HG02943 (cell line): ENCODE measurements around the gene SLC12A8.

ENCODE experiments used
- ATAC-seq: cut with Tn5 transposase; IDR thresholded peaks from one replicate; pipeline ENCODE4 v1.9.1; 2021; ENCODE audit warnings: mild to moderate bottlenecking, low read depth, moderate library complexity; ENCODE audit not compliant: unreplicated experiment

Gene SLC12A8

DNA sequence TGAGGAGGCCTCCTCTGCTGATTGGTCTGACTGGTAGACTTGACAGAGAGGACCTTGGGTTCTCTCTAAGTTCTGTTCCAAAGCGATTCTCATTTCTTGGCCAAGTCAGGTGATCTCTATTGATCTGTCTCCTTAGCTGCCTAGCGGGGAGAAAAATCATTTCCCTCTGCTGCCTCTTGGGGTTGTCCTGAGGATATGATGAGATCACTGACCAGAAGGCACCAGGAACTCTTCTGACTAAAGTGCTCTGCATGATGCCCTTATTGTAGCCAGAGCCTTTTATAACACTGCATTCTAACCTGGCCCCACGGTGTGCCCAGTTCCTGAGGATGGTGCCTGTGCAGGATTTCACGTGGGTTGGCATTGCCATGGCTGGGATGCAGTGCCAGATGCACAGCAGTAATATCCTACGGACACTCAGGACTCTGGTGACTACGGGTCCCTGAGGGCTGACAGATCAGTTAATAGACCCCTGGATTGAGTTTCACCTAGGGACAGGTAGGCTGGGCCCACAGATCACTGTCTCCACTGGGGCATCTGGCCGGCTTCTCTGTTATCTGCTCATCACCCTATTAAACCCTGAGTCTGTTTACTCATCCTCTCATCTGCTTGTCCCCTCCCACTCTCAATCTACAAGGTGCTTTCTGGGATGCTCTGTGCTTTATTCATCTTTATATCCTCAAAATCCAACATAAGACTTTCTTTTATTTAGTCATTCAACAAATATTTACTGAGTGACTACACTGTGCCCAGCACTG, 152.9 kb downstream of the SLC12A8 start:
- no peak for ATAC-seq

DNA sequence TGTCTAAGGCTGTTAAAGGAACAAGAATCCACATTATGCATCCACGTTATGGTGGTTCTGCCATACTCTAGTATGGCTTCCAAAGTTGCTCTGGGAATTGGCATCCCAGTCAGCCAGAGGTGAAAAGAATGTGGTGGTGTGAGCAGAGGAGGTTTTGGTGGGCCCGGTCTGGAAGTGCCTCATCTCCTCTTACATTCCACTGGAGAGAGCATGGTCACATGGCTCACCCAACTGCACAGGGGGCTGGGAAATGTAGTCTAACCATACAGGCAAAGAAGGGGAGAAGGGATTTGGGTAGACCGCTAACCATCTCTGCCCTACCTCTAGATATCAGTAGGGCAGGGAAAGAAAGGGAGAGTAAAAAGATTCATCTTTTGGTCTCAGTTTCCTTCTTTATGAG, 153.6 kb downstream of the SLC12A8 start:
- ATAC-seq: no peak

DNA sequence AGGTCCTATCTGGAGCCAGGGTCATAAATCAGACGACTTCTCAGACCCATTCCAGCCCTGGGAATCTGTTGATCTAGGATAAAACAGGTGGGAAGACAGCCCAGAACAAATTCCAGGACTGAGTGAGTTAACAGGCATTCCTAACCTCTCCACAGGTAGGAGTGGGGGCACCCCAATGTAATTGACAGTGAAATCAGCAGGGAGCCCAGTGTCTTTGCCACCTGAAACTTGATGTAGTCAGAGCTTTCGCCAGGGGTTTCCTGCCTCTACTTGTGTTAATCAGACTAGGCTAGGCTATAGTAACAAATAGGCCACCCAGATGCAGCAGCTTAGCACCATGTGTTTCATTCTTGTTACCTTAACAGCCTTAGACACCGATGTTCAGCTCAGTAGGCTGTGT, 154.0 kb downstream of the SLC12A8 start:
- no peak for ATAC-seq

DNA sequence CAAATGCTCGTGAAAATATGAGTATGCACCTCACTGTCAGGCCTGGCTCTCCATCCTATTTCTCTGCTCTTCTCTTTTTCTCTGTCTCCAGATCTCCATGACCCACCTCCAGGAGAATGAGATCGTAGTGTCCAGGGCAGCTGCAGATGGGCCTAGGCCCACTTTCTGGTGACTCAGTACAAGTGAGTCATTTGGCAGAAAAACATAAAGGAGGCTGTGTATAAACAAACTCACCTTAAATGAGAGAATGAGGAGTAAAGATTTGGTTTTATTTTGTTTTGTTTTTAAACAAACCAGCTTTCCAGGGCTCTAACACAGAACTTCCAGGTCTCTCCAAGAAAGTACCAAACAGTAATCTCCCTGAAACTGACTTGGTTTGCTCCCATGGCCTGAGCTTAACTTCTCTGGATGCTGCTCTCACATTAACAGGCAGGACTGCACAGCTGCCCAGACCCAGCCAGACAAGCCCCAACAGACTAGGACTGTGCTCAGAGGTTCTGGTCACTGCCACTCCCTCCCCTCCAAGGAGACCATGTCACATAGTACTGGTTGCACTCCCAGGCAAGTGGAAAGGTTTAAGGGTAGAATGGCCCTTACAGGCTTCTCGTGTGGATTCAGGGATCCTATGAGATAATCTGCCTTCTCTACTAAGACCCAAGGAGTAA, 155.2 kb downstream of the SLC12A8 start:
- ATAC-seq: no peak

DNA sequence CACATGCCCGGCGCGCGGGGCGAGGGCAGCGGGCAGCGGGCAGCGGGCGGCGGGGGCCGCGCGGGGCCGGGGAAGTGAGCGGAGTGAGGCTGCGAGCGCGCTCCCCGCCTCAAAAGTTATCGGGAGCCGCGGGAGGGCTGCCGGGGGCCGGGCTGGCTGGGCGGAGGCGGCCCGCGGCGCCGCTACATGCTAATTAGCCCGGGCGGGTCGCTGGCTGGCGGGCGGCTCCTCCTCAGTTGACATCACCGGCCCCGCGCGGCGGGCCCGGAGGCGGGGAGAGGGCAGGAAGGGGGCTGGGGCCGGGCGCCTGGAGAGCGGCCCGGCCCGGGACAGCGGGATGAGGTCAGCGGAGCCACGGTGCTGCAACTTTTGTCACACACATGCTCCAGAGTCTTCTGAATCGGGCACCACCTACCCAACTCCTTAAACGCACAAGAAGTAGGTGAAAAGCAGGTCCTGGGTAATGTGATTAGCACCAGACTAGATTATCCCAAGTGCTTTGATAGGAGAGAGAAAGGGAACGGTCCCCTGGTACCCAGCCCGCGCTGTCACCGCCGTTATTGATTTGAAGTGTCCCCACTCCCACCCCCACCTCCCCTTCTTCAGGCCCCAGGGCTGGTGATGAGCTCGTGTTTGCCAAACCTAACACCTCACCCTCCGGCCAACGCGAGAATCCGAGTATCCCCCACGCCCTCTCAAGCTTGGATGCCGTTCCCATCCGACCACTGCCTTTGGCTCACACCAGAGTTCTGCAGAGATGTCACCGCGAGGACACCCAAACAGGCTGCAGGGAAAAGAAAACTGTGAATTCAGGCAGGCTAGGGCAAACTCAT, 156.4 kb downstream of the SLC12A8 start, which contains the start of gene HEG1:
Gene HEG1 (minus strand): TSS at position 85 of the 833 bp plus-strand sequence. CDS start 107 bp downstream, outside the sequence.
- ATAC-seq: peak; percentile 53

DNA sequence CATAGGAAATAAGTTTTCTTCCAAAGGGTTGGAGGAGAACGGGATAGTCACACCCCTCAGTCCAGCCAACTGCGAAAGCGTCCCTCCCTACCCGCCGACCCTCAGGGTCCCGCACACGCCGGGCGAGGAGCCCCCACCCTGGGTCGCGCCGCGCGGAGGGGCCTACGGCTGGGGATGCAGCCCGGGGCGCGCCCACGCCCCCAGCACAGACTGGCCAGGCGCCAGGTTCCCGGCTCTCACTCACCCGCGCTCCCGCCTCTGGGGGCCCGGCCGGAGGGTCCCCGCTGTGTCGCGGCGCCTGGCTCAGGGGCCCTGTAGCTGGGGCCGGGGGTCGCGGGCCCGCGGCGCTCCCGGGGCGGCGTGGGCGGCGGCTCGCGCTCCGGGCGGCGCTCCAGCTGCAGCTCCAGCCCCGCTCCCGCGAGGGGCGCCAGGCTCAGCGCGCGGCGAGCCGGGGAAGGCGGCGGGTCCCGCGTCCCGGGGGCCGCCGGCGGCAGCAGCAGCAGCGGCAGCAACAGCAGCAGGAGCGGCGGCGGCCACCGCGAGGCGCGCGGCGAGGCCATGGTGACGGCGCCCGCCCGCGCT, 157.1 kb downstream of the SLC12A8 start:
- peak; percentile 26 for ATAC-seq

DNA sequence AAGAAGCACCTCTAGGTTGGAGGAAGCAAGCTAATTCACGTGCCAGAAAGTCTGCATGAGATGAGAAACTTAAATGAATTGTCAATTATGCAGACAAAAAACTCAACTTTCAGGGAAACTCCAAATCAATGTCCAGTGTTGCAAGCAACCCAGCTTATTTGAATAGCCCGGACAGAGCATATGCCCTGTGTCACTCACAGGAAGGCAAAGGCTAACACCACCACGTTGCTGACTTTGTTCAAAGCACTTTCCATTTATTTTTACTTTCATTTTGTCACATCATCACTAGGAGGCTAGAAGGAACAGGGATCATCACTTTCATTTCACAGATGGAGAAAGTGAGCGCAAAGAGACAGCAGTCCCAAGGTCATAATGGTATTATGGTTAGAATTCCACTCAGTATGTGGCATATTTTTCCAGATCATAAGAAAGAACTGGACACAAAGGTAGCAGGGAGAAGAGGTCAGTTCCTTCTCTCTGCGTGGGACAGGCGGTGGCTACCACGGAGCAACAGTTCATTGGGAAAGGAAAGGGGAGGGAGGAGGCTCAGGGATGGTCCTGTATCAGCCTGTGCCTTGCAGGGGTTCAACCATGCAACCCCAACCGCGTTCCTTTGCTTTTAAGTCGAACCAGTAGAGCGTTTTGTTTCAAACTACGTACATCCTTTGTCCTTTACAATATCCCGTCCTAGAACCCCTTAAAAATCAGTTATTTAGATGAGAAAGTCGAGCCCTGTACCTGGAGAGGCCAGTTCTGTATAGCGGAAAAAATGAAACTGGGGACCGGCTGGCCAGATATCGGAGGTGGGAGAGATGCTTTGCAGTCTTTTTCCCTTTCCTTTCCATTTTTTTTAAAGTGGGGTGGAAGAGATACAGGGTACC, 157.9 kb downstream of the SLC12A8 start:
- no peak for ATAC-seq

DNA sequence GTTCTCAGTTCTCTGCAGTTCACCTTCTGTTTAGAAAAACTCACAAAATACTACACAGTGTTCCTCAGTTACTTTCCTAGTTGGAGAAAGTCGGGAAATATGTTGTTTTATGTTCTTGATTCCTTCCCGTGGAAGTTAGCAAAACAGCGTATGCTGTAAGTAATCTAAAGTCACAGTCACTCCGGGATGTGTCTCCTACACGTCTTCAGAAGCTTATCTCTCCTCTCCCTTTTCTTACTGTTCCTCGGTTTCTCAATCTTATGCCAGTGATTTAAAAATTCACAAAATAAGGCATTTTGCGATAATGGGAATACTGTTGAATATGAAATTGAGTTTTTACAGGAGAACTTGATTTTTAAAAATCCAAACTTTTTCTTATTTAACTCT, 158.5 kb downstream of the SLC12A8 start:
- ATAC-seq: no peak

DNA sequence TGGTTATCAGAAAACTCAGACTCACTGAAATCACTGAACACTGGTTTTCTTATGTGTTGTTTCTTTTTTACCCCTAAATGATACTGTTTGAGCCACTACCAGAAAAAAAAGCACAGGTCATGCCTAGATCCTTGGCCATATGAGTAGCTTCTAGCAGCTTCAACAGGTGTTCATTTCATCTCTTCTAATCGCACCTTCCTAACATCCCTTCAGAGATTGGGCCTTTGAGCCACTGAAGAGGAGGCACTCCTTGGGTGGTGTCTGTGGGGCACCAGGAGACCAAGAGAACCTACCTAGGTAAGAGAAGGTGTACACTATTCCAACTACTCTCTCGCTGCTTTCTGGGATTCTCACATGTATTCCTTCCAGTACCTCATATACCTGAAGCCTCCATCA, 159.2 kb downstream of the SLC12A8 start:
- ATAC-seq: no peak

DNA sequence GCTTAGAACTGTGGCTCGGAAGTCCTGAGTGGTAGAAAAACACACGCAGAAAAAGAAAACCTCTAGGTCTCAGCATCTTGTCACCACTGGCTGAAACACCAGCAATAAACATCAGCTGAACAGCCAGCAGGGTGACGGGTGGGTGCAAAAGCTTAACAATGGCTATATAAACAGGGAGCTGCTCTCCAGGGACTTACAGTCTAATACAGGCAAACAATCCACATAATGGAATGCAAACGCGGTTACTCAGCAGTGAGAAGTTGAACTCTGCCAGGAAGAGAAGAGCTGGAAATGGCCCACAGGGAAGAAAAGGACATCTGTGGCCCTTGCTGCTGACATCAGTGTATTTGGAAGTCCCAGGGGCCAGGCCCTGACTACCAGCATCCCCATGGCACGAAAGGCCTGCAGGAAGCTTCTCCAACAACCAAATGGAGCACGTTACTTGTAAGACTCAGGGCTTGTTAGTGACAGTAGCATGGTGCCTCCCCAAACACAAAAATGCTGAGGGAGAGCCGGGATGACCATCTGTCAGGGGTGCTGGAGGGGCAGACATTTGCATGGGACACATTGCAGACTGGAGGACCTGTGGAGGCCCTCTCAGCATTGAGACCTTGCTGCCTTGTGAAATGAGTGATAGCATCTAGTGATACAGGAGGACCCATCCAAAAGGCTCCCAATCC, 159.8 kb downstream of the SLC12A8 start:
- no peak for ATAC-seq

DNA sequence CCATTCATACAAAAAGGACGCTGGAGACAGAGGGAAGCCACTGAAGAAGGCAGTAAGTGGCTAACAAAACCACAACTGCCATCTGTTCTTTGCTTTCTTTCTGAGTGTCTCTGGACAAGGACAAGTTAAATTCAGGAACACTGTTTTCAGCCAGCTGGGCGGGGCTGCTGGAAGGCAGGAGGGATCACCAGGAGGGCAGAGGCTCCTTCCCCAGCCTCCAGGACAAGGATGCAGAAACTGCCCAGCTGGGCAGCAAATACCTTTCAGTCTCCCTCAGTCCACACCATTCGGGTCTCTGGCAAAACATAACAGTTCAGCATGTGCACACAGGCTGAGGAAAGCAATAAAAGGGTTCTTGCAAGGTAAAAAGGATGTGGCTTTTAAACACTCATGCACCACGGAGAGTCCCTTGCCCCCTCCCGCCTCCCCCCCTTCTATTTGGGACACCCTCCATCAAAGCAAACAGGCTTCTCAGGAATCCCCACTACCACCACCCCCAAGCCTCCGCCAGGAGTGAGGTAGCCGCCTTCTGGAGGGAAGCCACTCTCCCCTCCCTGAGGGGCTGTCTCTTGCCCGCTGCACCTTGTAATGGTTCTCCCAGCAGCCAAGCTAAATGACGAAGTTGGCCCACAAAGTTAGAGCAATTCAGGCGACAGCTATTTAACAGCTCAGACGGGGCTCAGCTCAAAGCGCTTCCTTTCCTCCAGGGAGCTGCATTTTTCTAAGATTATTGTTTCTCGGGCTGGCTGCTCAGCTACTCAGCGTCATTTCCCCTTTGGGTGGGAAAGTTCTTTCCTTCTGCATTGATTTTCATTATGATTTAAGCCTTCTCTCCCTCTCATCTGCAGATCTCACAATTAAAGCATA, 160.6 kb downstream of the SLC12A8 start:
- ATAC-seq: no peak

DNA sequence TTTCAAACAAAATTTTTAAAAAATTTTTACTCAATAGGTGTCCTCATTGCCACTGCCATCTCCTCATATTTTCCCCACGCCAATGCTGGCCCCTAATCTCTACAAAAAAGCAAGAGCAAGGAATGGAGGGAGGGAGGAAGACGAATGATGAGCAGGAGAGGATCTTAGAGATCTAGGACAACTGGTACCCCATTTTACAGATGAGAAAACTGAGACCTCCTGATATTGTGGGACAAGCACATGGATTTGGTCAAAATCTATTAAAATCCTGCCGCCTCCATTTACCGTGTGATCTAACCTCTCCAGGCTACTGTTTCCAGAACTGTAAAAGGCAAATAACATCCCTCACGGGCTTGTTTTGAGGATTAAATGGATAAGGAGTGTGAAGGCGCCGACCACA, 161.3 kb downstream of the SLC12A8 start:
- no peak for ATAC-seq

DNA sequence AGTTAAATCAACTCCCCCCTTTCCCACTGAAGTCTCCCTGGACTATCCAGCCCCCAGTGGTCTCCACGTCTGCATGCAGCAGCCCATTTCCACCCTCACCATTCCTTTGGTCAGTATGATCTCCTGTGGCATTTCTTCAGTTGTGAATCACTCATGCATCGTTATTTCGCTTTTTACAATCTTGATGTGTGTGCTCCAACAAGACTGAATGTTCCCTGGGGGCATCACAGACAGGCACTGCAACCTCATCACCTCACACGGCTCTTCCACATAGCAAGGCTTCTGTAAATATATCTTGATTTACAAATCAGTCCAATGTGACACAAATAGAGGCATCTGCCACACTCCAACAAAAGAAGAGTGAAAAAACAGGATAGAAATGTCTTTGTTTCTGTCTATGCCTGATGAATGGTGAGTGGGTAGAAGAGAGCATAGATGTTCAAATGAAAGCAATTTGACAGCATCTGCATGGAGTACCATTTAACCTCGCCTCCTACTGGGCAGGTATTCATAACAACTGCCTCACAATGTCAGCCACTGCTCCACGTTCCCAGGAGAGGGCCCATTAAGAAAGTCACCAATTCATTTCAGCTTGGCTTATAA, 162.0 kb downstream of the SLC12A8 start:
- ATAC-seq: no peak

DNA sequence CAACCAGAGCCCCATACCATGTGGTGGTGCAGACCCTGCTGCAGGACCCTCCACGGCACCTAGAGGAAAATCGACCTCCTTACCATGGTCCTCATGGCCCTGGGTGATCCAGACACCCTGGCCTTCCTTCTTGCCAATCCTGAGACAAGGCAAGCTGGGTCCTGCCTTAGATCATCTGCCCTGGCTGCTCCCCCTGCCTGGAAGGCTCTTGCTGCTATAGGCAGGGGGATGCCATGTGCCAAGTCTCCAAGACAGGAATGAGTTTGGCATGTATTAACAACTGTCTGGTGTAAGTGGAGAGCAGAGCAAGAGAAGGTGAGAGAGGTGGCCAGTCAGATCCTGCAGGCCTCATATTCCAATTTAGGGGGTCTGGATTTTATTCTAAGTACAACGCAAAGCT, 164.3 kb downstream of the SLC12A8 start:
- no peak for ATAC-seq

DNA sequence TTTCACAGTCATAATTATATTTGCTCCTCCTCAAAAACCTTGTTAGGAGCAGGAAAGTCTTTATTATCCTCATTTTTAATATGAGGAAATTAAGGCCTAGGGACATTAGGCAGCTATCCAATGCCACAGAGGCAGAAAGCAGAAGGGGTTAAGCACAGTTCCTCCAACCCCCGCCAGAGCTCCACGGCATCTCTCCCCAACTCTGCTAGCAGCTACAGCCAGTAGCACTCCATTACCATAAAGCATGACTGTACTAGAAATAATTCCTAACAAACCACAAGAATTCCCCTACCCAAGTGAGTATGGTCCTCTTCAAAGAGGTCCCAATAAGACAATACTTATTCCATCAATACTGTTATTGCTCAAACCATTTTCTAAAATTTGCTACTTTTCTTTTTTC, 166.6 kb downstream of the SLC12A8 start:
- no peak for ATAC-seq

DNA sequence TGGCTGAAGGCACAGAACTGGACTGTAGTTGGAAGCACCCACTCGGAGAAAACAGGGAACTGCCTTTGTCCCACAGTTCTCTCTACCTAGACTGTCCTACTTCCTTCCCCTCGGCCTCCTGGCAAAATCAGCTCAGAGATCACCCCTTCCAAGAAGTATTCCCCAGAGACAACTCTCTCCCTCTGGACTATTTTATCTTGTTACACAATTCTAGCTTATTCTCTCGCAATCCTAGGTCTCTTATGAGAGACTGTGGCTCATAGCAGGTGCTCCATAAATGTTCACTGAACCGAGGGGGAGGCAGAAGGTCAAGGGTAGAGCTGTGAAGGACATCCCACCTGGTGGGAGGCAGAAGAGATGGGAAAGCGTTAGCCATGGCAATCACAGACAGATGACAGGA, 167.4 kb downstream of the SLC12A8 start:
- no peak for ATAC-seq

DNA sequence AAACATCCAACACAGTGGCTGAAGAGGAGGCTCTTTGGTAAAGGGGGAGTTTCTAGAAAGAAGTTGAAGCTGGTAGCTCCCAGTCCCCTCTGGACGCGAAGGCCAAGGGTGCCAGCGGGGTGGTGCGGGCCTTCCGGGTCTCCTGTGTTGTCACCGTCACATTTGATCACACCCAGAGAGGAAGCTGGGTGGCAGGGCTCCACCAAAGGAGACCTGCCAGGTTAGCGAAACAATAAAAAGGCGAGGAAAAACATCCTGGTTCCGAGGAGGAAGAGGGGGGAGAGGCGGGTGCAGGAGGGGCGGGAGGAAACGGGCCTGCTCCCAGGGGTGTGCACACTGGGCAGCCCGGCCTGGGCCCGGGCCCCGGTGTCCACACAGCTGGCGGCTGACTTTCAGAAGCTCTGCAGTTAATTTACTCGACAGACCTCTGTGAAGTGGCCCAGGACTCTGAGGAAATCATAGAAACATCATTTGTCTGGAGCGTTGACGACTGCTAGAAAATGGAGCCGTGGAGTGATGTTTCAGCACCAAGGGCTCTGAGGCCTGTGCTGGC, 168.9 kb downstream of the SLC12A8 start:
- no peak for ATAC-seq
